ENCODE data around the gene GPC3. TPM values are rescaled to one million over a fixed set of nuclear protein-coding genes. Genes with fewer than 3 reads are reported as not detected.

Gene GPC3
- total and polyA plus RNA-seq, 2 experiments from 2014 or later = 36.8 to 60.1 TPM

DNA sequence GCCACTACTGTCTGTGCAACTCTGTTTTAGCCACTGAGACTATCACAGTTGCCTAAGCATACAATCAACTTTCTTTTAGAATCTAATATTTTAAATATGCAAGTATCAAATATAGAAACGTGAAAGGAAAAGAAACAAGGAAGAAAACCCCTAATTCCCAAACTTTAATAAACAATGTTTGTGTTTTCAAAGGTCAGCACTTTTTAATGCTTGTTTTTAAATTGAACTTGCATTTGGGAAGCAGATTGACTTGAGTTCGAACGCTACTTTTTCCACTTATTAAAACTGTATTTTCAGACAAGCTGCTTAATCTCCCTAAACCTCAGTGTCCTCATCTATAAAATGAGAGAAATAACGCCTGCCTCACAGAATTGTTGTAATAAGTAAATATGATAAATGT lies 384.3 kb downstream of the GPC3 start (continued):
- TF ChIP-seq, protein P1, sequence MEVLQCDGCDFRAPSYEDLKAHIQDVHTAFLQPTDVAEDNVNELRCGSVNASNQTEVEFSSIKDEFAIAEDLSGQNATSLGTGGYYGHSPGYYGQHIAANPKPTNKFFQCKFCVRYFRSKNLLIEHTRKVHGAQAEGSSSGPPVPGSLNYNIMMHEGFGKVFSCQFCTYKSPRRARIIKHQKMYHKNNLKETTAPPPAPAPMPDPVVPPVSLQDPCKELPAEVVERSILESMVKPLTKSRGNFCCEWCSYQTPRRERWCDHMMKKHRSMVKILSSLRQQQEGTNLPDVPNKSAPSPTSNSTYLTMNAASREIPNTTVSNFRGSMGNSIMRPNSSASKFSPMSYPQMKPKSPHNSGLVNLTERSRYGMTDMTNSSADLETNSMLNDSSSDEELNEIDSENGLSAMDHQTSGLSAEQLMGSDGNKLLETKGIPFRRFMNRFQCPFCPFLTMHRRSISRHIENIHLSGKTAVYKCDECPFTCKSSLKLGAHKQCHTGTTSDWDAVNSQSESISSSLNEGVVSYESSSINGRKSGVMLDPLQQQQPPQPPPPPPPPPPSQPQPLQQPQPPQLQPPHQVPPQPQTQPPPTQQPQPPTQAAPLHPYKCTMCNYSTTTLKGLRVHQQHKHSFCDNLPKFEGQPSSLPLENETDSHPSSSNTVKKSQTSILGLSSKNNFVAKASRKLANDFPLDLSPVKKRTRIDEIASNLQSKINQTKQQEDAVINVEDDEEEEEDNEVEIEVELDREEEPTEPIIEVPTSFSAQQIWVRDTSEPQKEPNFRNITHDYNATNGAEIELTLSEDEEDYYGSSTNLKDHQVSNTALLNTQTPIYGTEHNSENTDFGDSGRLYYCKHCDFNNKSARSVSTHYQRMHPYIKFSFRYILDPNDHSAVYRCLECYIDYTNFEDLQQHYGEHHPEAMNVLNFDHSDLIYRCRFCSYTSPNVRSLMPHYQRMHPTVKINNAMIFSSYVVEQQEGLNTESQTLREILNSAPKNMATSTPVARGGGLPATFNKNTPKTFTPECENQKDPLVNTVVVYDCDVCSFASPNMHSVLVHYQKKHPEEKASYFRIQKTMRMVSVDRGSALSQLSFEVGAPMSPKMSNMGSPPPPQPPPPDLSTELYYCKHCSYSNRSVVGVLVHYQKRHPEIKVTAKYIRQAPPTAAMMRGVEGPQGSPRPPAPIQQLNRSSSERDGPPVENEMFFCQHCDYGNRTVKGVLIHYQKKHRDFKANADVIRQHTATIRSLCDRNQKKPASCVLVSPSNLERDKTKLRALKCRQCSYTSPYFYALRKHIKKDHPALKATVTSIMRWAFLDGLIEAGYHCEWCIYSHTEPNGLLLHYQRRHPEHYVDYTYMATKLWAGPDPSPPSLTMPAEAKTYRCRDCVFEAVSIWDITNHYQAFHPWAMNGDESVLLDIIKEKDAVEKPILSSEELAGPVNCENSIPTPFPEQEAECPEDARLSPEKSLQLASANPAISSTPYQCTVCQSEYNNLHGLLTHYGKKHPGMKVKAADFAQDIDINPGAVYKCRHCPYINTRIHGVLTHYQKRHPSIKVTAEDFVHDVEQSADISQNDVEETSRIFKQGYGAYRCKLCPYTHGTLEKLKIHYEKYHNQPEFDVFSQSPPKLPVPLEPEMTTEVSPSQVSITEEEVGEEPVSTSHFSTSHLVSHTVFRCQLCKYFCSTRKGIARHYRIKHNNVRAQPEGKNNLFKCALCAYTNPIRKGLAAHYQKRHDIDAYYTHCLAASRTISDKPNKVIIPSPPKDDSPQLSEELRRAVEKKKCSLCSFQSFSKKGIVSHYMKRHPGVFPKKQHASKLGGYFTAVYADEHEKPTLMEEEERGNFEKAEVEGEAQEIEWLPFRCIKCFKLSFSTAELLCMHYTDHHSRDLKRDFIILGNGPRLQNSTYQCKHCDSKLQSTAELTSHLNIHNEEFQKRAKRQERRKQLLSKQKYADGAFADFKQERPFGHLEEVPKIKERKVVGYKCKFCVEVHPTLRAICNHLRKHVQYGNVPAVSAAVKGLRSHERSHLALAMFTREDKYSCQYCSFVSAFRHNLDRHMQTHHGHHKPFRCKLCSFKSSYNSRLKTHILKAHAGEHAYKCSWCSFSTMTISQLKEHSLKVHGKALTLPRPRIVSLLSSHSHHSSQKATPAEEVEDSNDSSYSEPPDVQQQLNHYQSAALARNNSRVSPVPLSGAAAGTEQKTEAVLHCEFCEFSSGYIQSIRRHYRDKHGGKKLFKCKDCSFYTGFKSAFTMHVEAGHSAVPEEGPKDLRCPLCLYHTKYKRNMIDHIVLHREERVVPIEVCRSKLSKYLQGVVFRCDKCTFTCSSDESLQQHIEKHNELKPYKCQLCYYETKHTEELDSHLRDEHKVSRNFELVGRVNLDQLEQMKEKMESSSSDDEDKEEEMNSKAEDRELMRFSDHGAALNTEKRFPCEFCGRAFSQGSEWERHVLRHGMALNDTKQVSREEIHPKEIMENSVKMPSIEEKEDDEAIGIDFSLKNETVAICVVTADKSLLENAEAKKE (CRISPR knock-in tag; IDR thresholded peaks at IDR 0.05) = no peak
- TF ChIP-seq EZH2 (IDR thresholded peaks at IDR 0.05; ENCODE audit: low read depth, unreplicated experiment) (no peak), ZNF331 (CRISPR knock-in tag; IDR thresholded peaks at IDR 0.05; ENCODE audit: low read depth) (no peak), NANOG (IDR thresholded peaks at IDR 0.05; ENCODE audit: borderline replicate concordance) (no peak), POLR2AphosphoS5 (IDR thresholded peaks at IDR 0.05; ENCODE audit: low read depth) (no peak)
- TF ChIP-seq, protein P2, sequence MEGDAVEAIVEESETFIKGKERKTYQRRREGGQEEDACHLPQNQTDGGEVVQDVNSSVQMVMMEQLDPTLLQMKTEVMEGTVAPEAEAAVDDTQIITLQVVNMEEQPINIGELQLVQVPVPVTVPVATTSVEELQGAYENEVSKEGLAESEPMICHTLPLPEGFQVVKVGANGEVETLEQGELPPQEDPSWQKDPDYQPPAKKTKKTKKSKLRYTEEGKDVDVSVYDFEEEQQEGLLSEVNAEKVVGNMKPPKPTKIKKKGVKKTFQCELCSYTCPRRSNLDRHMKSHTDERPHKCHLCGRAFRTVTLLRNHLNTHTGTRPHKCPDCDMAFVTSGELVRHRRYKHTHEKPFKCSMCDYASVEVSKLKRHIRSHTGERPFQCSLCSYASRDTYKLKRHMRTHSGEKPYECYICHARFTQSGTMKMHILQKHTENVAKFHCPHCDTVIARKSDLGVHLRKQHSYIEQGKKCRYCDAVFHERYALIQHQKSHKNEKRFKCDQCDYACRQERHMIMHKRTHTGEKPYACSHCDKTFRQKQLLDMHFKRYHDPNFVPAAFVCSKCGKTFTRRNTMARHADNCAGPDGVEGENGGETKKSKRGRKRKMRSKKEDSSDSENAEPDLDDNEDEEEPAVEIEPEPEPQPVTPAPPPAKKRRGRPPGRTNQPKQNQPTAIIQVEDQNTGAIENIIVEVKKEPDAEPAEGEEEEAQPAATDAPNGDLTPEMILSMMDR (conservative IDR thresholded peaks at IDR 0.05; ENCODE audit: low read depth in 2 of 2) = no peak

GRCh38 chrX:133600536-133600935 lies 384.9 kb downstream of the GPC3 start:
- Histone ChIP-seq H3K27ac (ENCODE audit: low read depth) (no peak overlapping the region), H3K79me2 (replicated peaks; ENCODE audit: insufficient read depth) (no peaks in the 10 kb centered on the region), H4K20me1 (replicated peaks; ENCODE audit: insufficient read depth) (no peaks in the 10 kb centered on the region), H3F3A (replicated peaks; ENCODE audit: low read depth) (no peaks in the 10 kb centered on the region), H3K4me1 (ENCODE audit: insufficient read depth) (no peaks in the 10 kb centered on the region), H3K4me2 (no peak overlapping the region), H3K4me3 (no peak overlapping the region), H3K27me3 (ENCODE audit: insufficient read depth) (no peaks in the 10 kb centered on the region), H3K36me3 (ENCODE audit: insufficient read depth) (no peaks in the 10 kb centered on the region), H2AFZ (no peak overlapping the region), H3K9me2 (ENCODE audit: insufficient read depth) (no peaks in the 10 kb centered on the region)
- peaks cover 3% of the 10 kb centered on the region; the same call in 1 of the 3 replicates for H3K36me3 Mint-ChIP-seq (ENCODE audit: low read depth)
- ATAC-seq = no peak
- no peaks in the 10 kb centered on the region for H3K27me3 Mint-ChIP-seq (ENCODE audit: insufficient read depth, low read depth, poor library complexity)
- DNase-seq (ENCODE audit: low spot score) = no peak
- no peak overlapping the region for H3K4me3 Mint-ChIP-seq
- no peak overlapping the region for H3K27ac Mint-ChIP-seq
- peaks cover 3% of the 10 kb centered on the region; the same call in 1 of the 3 replicates for H3K9me3 Mint-ChIP-seq
- H3K4me1 Mint-ChIP-seq = peaks cover 6% of the 10 kb centered on the region; the same call in 2 of the 3 replicates
- TF ChIP-seq, protein P2 (conservative IDR thresholded peaks at IDR 0.05; ENCODE audit: low read depth in 2 of 2) = no peak
- no peak for TF ChIP-seq JUNB (IDR thresholded peaks at IDR 0.05; ENCODE audit: unreplicated experiment)
- no peak for TF ChIP-seq POLR2AphosphoS5 (IDR thresholded peaks at IDR 0.05; ENCODE audit: low read depth)
- TF ChIP-seq ETS1 (IDR thresholded peaks at IDR 0.05) = no peak

Data from GM23338 (cell line).